ENCODE measurements around the gene HOXA4.

HOXA4 gene

DNA sequence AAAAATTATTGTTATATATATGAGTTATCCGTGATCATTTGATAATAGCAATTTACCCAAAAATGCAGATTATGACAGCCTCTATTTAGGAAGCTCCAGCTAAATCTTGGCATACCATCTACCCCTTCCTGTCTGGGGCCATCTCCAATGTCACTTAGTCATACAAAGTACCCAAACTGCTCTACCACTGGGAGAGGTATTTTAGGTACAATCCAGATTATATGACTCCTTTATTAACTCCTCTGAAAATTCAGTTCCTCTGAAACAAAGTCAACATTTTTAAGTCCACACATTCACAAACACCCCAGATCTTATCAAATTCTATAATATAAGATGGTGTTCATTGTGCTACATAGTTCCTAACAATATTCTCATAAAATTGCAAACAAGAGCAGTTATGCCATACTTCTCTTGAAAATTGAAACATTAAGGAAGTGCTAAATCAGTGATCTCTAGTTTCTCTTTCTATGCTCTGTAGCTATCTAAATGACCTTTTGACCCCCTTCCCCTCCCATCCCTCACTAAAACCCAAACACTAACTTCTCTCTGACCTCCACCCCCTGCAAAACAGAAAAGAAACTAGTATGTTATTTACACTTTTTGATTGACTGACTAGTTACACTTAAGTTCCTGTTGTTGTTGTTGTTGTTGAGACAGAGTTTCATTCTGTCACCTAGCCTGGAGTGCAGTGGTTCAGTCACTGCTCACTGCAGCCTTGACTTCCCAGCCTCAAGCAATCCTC lies 51.2 kb downstream of the HOXA4 start:
- H3F3A ChIP-seq (ENCODE audit: insufficient read depth, low read length) = no peaks in the 10 kb centered on the region
- H3K4me2 ChIP-seq (ENCODE audit: low read depth, low read length) = no peak overlapping the region
- no peak overlapping the region for H3K9ac ChIP-seq (ENCODE audit: low read length)
- H4K20me1 ChIP-seq (ENCODE audit: insufficient read depth, low read length) = no peaks in the 10 kb centered on the region
- H3K9me2 ChIP-seq (replicated peaks; ENCODE audit: insufficient read depth, low read length) = no peaks in the 10 kb centered on the region
- H2AFZ ChIP-seq (ENCODE audit: low read length) = no peak overlapping the region
- H3K9me3 ChIP-seq (replicated peaks; ENCODE audit: insufficient read depth, low read length) = no peaks in the 10 kb centered on the region
- H3K4me1 ChIP-seq (ENCODE audit: low read length) = no peaks in the 10 kb centered on the region
- no peak overlapping the region for H3K27ac ChIP-seq (ENCODE audit: low read length)
- H3K79me2 ChIP-seq (ENCODE audit: low read length) = no peaks in the 10 kb centered on the region
- no peaks in the 10 kb centered on the region for H3K36me3 ChIP-seq (replicated peaks; ENCODE audit: insufficient read depth, low read length)
- TF ChIP-seq EZH2 (optimal IDR thresholded peaks at IDR 0.05; ENCODE audit: low read depth, low read length) (no peak), EZH2phosphoT487 (IDR thresholded peaks at IDR 0.05; ENCODE audit: low read length) (no peak)
- TF ChIP-seq, protein P1, sequence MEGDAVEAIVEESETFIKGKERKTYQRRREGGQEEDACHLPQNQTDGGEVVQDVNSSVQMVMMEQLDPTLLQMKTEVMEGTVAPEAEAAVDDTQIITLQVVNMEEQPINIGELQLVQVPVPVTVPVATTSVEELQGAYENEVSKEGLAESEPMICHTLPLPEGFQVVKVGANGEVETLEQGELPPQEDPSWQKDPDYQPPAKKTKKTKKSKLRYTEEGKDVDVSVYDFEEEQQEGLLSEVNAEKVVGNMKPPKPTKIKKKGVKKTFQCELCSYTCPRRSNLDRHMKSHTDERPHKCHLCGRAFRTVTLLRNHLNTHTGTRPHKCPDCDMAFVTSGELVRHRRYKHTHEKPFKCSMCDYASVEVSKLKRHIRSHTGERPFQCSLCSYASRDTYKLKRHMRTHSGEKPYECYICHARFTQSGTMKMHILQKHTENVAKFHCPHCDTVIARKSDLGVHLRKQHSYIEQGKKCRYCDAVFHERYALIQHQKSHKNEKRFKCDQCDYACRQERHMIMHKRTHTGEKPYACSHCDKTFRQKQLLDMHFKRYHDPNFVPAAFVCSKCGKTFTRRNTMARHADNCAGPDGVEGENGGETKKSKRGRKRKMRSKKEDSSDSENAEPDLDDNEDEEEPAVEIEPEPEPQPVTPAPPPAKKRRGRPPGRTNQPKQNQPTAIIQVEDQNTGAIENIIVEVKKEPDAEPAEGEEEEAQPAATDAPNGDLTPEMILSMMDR (IDR thresholded peaks at IDR 0.05; ENCODE audit: low read length) = no peak
- no peak overlapping the region for H3K4me3 ChIP-seq (ENCODE audit: low read length)
- H3K27me3 ChIP-seq (replicated peaks; ENCODE audit: insufficient read depth, low read length) = no peaks in the 10 kb centered on the region
- DNase-seq = peak; percentile 28

DNA sequence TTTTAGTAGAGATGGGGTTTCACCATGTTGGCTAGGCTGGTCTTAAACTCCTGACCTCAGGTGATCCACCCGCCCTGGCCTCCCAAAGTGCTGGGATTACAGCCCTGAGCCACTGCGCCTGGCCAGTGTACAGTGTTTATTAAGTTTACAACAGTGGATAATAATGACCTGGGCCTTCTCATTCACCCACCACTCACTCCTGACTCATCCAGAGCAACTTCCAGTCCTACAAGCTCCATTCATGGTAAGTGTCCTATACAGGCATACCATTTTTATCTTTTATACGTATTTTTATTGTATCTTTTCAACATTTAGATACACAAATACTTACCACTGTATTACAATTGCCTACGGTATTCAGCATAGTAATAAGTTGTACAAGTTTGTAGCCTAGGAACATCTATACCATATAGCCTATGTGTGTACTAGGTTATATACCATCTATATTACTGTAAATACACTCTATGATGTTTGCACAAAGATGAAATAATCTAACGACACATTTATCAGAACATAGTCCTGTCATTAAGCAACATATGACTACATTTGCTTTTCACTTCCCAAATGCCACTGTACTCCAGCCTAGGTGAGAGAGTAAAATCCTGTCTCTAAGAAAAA lies 51.8 kb downstream of the HOXA4 start:
- Histone ChIP-seq H3K36me3 (replicated peaks; ENCODE audit: insufficient read depth, low read length) (no peaks in the 10 kb centered on the region), H3K4me3 (ENCODE audit: low read length) (no peak overlapping the region)

More for the DNA sequence above, 51.8 kb downstream of the HOXA4 start:
- H3K9ac ChIP-seq (ENCODE audit: low read length) = no peak overlapping the region
- H3K27ac ChIP-seq (ENCODE audit: low read length) = no peak overlapping the region
- H2AFZ ChIP-seq (ENCODE audit: low read length) = no peak overlapping the region
- H3K4me2 ChIP-seq (ENCODE audit: low read depth, low read length) = no peak overlapping the region
- no peaks in the 10 kb centered on the region for H3K27me3 ChIP-seq (replicated peaks; ENCODE audit: insufficient read depth, low read length)
- H4K20me1 ChIP-seq (ENCODE audit: insufficient read depth, low read length) = no peaks in the 10 kb centered on the region
- H3K9me3 ChIP-seq (replicated peaks; ENCODE audit: insufficient read depth, low read length) = no peaks in the 10 kb centered on the region
- no peaks in the 10 kb centered on the region for H3K9me2 ChIP-seq (replicated peaks; ENCODE audit: insufficient read depth, low read length)
- no peak for DNase-seq
- no peaks in the 10 kb centered on the region for H3K79me2 ChIP-seq (ENCODE audit: low read length)
- TF ChIP-seq EZH2phosphoT487 (IDR thresholded peaks at IDR 0.05; ENCODE audit: low read length) = no peak
- no peak for TF ChIP-seq EZH2 (optimal IDR thresholded peaks at IDR 0.05; ENCODE audit: low read depth, low read length)
- TF ChIP-seq, protein P1 (IDR thresholded peaks at IDR 0.05; ENCODE audit: low read length) = no peak
- no peaks in the 10 kb centered on the region for H3K4me1 ChIP-seq (ENCODE audit: low read length)
- no peaks in the 10 kb centered on the region for H3F3A ChIP-seq (ENCODE audit: insufficient read depth, low read length)
